KBM-7 (cell line): Measurements from ENCODE around the gene POLR2C.

Experiments
- DNase-seq: peaks from one replicate; pipeline ENCODE4 v3.0.0-alpha.2; 2015
- in situ Hi-C: fragments of 300-500 bp; cut with MboI; formaldehyde crosslinking; loops from 2 replicates; pipeline ENCODE4 v1.14.3; 2020; ENCODE audit warnings: low sequenced_read_pairs, low pct_unique_long_range_greater_than_20kb, mixed read lengths

The POLR2C gene

GRCh38 chr16:57446531-57447185 lies 15.8 kb upstream of the POLR2C start:
- peak; percentile 25 for DNase-seq

DNA sequence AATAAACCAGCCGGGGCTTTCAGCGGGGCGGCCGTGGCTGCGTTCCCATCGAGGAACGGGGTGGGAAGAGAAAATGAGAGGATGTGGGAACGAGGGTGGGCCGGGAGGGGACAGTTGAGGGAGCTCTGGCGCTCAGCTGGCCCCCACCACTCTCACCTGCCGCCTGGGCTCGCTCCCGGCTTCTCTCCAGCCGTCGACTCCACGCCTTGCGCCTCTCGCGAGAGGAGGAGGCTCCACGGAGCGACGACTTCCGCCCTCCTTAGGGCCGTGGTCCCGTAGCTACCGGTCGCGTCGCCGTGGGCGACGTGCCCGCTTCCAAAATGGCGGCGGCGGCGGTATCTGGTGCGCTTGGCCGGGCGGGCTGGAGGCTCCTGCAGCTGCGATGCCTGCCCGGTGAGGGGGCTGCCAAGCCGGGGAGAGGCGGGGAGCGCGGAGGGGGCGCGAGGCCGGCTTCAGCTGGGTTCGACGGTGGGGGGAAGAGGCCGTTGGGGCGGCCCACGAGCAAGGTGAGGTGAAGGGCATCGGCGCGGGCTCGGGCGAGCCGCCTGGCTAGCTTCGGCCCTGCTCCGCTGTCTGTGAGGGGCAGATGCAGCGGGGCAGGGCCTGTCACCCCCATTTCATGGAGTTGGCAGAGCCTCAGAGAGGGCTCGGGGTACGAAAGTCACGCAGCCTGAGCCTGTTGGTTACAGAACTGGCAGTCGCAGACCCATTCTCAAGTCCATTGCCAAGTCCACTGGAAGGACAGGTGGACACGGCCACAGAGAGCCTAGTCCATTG lies 15.1 kb upstream of the POLR2C start, which contains the start of the genes CIAPIN1 and COQ9:
CIAPIN1 (minus strand) TSS at position 200 of the 777 bp plus-strand sequence. CDS start 6,457 bp downstream, outside the sequence.
COQ9 (plus strand) TSS at position 294 of the 777 bp plus-strand sequence; CDS start at position 321, 27 bp downstream.
- peak; percentile 92 for DNase-seq
- in situ Hi-C loops = no loop called here

More at GRCh38 chr16:57446531-57447185, 15.8 kb upstream of the POLR2C start:
- in situ Hi-C loops = no loop called here

DNA sequence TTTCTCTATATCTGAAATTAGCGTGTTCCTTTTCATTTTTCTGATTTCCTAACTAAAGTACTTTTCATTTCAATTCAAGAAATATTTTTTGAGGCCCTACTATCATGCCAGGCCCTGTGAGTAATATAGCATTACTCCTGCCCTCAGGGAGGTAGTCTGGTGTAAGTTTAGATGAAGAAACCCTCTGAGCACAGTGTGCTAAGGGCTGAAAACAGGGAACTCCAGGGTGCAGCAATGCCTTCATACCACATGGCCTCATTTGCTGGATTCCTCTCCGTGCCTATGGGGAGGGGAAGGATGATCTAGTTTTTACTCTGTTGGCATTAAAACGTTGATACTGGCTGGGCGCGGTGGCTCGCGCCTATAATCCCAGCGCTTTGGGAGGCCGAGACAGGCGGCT lies 10.5 kb upstream of the POLR2C start:
- DNase-seq = no peak
- in situ Hi-C loops = no loop called here

GRCh38 chr16:57462978-57463362 lies 491 bp downstream of the POLR2C start:
- no peak for DNase-seq
- in situ Hi-C loops = no loop called here

- in situ Hi-C loops = no loop called here
- DNase-seq = no peak
Measured at GRCh38 chr16:57464523-57464922, 2.0 kb downstream of the POLR2C start.

- in situ Hi-C loops = no loop called here
Measured at GRCh38 chr16:57468346-57468745, 5.9 kb downstream of the POLR2C start.

GRCh38 chr16:57469046-57469445 lies 6.6 kb downstream of the POLR2C start:
- in situ Hi-C loops = no loop called here
- DNase-seq = no peak

More at GRCh38 chr16:57468346-57468745, 5.9 kb downstream of the POLR2C start:
- no peak for DNase-seq

DNA sequence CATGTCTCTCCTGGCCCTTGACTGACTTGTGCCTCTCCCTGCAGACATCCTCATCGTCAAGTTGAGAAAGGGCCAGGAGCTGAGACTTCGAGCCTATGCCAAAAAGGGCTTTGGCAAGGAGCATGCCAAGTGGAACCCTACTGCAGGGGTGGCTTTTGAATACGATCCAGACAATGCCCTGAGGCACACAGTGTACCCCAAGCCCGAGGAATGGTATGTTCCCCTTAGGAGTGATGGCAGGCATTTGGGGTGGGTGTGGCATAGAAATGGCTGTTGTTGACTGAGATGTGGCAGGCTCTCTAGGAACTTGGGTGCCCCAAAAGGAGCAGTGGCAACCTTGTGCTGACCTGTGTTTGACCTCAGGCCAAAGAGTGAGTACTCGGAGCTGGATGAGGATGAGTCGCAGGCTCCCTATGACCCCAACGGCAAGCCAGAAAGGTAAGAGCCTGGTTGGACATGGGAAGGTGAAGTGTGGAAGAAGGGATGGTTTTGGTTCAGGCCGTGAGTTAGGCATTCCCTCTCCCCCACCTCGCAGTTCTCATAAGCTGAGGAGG lies 7.5 kb downstream of the POLR2C start:
- DNase-seq = no peak
- in situ Hi-C loops = no loop called here

GRCh38 chr16:57470711-57471110 lies 8.2 kb downstream of the POLR2C start:
- in situ Hi-C loops = no loop called here
- DNase-seq = no peak

DNA sequence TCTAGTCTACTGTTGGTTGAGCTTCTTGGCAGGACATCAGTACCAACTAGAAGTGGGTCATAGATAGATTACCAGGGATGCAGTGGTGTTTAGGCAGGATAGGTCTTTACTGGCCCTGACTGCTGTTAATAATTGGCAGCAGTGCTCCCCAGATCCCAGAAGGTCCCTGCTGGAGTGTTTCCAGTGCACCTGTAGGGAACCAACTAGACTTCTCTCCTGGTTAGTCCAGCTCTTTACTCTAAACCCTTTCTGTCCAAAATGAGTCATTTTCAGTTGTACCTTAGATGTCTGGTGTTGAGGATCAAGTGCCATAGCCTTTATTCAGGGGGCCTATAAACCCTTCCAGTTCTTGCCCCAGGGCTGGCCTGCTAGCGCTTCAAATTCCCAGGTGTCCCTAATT lies 8.7 kb downstream of the POLR2C start:
- DNase-seq = no peak
- in situ Hi-C loops = no loop called here

- in situ Hi-C loops = no loop called here
- DNase-seq = no peak
Measured at GRCh38 chr16:57471852-57472664, 9.6 kb downstream of the POLR2C start.

- in situ Hi-C loops = no loop called here
- no peak for DNase-seq
Measured at GRCh38 chr16:57472665-57473060, 10.2 kb downstream of the POLR2C start.

- in situ Hi-C loops = no loop called here
- no peak for DNase-seq
Measured at GRCh38 chr16:57473176-57473840, 10.8 kb downstream of the POLR2C start.

GRCh38 chr16:57473906-57474305 lies 11.4 kb downstream of the POLR2C start:
- DNase-seq = no peak
- in situ Hi-C loops = no loop called here

DNA sequence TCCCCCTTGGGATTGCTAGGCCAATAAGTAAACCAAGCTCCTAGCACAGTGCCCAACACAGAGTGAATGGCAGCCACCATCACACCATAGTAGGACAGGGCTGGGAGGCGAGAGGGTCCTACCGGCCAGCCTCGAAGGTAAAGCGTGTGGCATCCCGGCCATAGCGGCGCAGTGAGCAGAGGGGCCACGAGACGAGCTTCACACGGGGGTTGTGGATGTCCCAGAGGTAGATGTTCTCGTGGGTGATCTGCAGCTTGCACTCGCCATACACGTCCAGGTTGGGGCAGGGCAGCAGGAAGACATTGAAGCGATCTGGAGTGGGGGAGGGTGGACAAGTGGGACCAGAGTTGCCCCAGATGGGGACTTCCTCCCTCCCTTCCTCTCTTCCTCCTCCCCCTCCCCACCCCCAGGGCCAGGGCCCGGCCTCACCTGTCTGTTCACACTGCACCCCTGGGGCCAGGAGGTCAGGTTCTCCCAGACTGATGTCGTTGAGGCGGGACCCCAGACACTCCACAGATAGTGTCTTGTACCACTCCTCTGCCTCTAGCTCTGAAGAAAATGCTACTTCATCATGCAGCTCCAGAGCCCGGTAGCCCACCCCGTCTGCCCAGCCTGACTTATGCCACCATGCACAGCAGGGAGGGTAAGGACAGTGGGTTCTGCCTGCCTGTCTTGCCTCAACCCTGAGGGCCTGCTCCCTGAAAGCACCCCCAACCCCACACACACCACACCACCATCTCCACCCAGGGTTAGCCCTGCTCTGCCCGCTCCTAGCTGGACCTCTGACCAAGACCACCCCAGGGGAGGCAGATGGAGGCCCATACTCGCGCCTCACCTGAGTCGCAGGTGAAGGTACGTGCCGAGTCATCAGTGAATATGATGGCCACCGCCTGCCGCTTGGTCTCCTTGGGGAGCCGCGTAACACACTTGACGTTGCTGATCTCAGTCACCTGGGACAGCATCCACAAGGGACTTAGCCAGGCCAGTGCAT lies 12.5 kb downstream of the POLR2C start:
- in situ Hi-C loops = no loop called here
- DNase-seq = no peak

- in situ Hi-C loops = no loop called here
- peak; percentile 95 for DNase-seq
Measured at GRCh38 chr16:57475711-57476339, 13.3 kb downstream of the POLR2C start.
